Inflammatory macrophage treated with lipopolysaccharide for 1 hour (primary cell): ENCODE data around the gene STAT5B.
"Not testable (repeated sequence)": the region's sequence is repeated elsewhere in the genome, so short reads cannot be mapped to it uniquely, and the experiment has no call there.

ENCODE experiments used
- DNase-seq, 2 donors: peaks; one replicate each; pipeline ENCODE4 v3.0.0-alpha.2; 2020 to 2022

Gene STAT5B

DNA sequence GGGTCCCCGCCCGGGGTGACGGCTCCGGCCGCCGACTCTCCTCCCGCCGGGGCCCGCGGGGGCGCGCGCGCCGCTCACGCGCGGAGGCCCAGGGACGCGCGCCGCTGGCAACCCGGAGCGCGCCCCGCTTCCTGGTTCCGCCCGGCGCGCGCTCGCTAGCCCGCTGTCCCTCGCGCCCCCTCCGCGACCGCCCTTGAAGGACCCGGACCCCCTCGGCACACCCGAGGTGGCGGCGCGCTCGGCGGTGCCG, at the start of gene STAT5B:
Gene STAT5B (minus strand): TSS at position 33 of the 250 bp plus-strand sequence. CDS start 44,264 bp downstream, outside the sequence.
- DNase-seq = peak; percentile 57 to 66

- no peak for DNase-seq
Measured at GRCh38 chr17:42325026-42325425, 48.8 kb upstream of the STAT5B start.

- DNase-seq = no peak
Measured at GRCh38 chr17:42323268-42323773, 47.1 kb upstream of the STAT5B start.

DNA sequence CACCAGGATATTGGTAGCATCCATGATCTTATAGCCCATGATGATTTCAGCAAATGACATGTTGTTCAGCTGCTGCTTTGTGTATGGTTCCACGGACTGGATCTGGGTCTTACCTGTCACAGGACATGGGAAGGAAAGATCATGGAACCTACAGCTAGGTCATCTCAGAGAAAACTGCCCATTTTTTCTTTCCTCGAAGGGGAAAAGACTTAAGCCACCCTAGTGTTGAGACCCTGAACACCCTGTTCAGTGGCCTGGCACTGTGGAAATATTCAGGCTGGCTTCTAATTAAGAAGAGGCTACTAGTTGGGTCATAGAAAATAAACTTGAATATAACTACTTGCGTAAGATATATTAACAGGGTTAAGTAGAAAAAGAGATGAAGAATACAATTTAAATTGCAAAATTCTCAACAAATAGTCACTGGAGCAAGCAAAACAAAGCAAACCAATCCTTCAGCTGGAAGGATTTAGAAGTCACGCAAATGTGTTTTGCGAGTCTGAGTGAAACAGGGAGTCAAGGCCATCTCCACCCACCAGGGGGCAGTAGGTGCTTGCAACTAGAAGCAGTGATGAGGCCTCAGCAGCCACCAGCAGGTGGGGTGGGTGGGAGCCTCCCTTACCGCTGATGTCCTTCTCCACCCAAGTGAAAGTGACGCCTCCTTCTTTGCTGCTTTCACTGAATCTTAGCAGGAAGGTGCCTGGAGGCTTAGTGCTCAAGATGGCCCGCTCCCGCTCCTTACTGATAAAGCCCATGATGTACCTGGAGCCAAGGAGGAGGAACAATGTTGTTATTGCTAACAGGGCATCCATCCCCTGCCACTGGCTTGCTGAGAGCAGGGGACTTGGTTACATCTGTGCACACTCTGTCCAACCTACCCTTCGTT, 46.4 kb upstream of the STAT5B start:
- peak; percentile 79 to 97 for DNase-seq

DNA sequence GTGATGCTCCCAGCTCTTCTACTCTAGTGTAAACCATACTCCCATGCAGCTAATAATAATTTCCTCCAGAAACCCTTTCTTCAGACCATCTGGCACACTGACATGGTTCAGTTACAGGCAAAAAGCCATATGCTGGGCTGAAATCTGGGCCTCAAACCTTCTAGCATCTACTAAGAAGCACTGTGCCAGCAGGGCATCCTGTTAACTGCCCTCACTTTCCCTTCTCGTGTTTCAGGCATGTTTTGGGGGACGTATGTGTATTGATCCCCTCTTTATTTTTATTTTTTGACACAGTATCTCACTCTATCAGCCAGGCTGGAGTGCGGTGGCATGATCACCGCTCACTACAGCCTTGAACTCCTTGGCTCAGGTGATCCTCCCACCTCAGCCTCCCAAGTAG, 45.4 kb upstream of the STAT5B start:
- DNase-seq = no peak

- DNase-seq = not testable (repeated sequence)
Measured at GRCh38 chr17:42317967-42318366, 41.8 kb upstream of the STAT5B start.

DNA sequence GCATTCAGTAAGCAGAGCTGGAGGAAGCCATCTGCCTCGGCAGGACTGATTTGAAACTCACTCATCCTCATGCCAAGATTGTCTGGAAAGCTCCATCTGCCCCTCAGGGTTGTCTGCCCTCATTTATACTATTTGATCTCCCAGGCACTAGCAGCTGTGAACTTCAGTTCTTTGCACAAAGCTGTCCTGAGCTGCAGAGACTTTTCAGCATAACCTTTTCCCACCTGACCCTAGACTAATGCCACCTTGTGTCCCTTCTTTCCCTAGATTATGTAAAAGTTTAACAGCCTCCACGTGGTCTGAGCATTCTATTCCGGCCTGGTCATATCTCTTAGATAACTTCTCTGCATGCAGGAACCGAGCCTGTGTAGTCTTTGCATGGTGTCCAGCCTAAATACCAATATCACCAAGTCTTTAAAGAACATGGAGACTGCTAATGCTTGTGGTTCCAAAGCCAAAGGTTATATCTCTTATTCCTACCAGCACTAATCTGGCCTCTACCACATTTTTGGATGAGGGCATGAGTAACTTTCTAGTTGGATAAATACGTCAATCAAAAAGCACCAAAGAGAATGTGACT, 41.2 kb upstream of the STAT5B start:
- no peak for DNase-seq

DNA sequence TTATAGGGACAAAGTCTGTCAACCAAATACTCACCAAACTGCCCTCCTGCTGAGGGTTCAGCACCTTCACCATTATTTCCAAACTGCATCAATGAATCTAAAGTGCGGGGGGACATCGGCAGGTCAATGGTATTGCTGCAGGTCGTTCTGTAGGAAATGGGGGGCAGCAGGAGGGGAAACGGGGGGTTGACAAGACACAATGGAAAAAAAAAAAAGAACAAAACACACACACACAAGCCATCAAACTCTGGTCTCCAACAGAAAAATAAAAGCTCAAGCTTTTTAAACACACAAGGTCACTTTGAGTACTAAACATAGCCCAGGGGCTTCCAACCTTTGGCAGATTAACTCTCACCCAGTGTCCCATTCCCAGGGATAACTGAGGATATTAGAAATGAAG, 40.6 kb upstream of the STAT5B start:
- no peak for DNase-seq

- DNase-seq = peak; percentile 78 to 84
Measured at GRCh38 chr17:42315402-42316156, 39.4 kb upstream of the STAT5B start.

DNA sequence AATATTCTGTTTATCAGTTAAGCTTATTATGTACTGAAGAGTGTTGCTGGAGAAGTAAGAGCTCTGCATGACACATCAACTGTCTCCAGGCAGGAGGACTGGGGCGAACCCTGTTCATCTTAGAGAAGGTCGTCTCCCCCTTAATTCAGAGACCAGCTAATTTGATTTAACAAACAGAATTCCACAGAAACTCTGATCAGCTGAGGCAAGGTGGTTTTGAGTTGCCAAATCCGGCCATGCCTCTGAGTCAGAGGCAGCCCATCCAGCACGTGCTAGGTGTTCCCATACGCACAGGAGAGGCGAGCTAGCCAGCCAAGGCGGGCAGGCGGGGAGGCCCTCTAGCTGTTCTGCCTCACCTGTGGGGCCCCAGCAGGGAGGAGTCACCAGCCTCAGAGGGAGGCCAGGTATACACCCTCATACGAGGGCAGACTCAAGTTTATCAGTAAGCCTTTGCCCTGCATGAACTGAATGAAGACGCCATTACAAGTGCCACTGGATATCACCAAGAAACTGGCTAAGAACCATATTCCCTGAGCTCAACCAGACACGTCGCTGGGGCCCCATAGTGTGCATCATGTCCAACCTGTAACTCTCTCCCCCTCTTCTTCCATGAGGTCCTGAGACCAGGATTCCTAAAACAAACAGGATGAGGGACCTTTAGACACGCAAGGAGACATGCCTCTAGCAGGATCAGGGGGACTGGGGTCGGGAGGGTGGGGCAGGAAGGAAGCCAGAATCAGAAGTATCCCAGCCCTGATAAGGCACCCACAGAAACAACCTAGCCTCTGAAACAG, 37.8 kb upstream of the STAT5B start:
- no peak for DNase-seq

GRCh38 chr17:42313389-42313772, 37.2 kb upstream of the STAT5B start:
- no peak for DNase-seq

- DNase-seq = peak; percentile 47 to 51
Measured at GRCh38 chr17:42312285-42313130, 36.3 kb upstream of the STAT5B start.

- DNase-seq = no peak
Measured at GRCh38 chr17:42312035-42312284, 35.8 kb upstream of the STAT5B start.

GRCh38 chr17:42311240-42312034, 35.2 kb upstream of the STAT5B start:
- peak; percentile 68 to 76 for DNase-seq

GRCh38 chr17:42310787-42311215, 34.6 kb upstream of the STAT5B start:
- no peak for DNase-seq

GRCh38 chr17:42309986-42310786, 34.0 kb upstream of the STAT5B start:
- DNase-seq = no peak

DNA sequence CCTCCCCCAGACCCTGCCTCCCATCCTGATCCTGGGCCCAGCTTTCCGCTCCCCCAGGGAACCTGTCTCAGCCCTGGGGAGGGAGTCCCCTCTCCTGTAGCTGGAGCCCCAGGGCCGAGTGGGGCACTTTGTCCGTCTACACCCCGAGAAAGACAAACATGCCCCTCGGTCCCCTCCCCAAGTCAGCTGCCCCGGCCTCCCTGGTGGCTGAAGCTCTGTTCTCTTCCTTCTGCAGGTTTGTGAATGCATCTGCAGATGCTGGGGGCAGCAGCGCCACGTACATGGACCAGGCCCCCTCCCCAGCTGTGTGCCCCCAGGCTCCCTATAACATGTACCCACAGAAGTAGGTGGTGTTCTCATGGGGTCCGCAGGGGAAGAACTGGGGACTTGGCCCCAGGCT, 33.0 kb upstream of the STAT5B start:
- DNase-seq = no peak

GRCh38 chr17:42308446-42308845, 32.3 kb upstream of the STAT5B start:
- DNase-seq = no peak

- DNase-seq = no peak
Measured at GRCh38 chr17:42307362-42307927, 31.3 kb upstream of the STAT5B start.

DNA sequence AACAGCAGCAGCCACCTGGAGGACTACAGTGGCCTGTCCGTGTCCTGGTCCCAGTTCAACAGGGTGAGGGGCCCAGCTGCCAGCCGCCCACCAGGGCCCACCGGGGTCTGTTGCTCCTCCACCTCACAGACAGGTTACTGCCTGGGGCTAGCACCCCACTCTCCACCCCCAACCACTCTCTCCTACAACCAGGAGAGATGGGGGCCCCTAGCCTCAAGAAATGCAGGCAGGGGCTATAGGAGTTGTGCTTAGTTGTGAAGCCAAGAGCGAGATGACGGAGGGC, 30.1 kb upstream of the STAT5B start:
- DNase-seq = no peak
